Naive B cell (primary cell): ENCODE measurements around the gene PCSK6. TPM values are rescaled to one million over a fixed set of nuclear protein-coding genes. Genes with fewer than 3 reads are reported as not detected.
A peak's percentile ranks its signal among the peaks of the same experiment; 100 is the strongest.

Experiments
- ATAC-seq, 2 donors: fragments of 150-1000 bp; cut with Tn5 transposase; 2 replicates each; pipeline ENCODE4 v1.10.0; 2021; ENCODE audit warnings: low read depth in 2 of 2, mild to moderate bottlenecking in 2 of 2, moderate library complexity in 2 of 2
- DNase-seq: peaks from one replicate; pipeline ENCODE4 v3.0.0; 2022
- H3K27ac Mint-ChIP-seq, 6 donors: one replicate each; pipeline ENCODE4 v1.8.0; 2020 to 2022; ENCODE audit warnings: mild to moderate bottlenecking in 6 of 6, mixed read lengths in 6 of 6, moderate library complexity in 5 of 6, inconsistent platforms in 2 of 6
- H3K27me3 Mint-ChIP-seq, 3 donors: one replicate each; pipeline ENCODE4 v1.8.0; 2021 to 2022; ENCODE audit warnings: mixed read lengths in 3 of 3, mild to moderate bottlenecking in 1 of 3
- H3K36me3 Mint-ChIP-seq, 2 donors: one replicate each; pipeline ENCODE4 v1.8.0; 2020 to 2022; ENCODE audit warnings: mixed read lengths in 2 of 2, inconsistent platforms in 1 of 2, mild to moderate bottlenecking in 1 of 2
- H3K4me1 Mint-ChIP-seq, 3 donors: one replicate each; pipeline ENCODE4 v1.8.0; 2020 to 2022; ENCODE audit warnings: mixed read lengths in 3 of 3, inconsistent platforms in 1 of 3, mild to moderate bottlenecking in 1 of 3, moderate library complexity in 1 of 3
- H3K4me3 Mint-ChIP-seq, 8 donors: one replicate each; pipeline ENCODE4 v1.8.0; 2020 to 2022; ENCODE audit warnings: mild to moderate bottlenecking in 8 of 8, mixed read lengths in 8 of 8, moderate library complexity in 8 of 8, inconsistent platforms in 2 of 8
- H3K9me3 Mint-ChIP-seq, 7 donors: one replicate each; pipeline ENCODE4 v1.8.0; 2020 to 2022; ENCODE audit warnings: mixed read lengths in 7 of 7, mild to moderate bottlenecking in 5 of 7, inconsistent platforms in 2 of 7, moderate library complexity in 1 of 7
- polyA plus RNA-seq, 6 donors: library from polyadenylated mRNA; unstranded; fragments of 300-500 nt; fragmentation: Illumina TruSeq; gene quantifications; one replicate each; pipeline ENCODE4 v1.2.3, GENCODE V29; 2021; ENCODE audit warnings: low read depth in 6 of 6

The PCSK6 gene
- 1 to 10 TPM in 1 of 6 donors, under 1 TPM in 4, not detected in 1; 0.78 to 1.4 (median 0.96) TPM for polyA plus RNA-seq

GRCh38 chr15:101489599-101490407 is at the start of gene PCSK6:
PCSK6 (minus strand) TSS chr15:101489707; CDS start chr15:101489670, 37 bp downstream.
- no peaks in the 10 kb centered on the region for H3K36me3 Mint-ChIP-seq
- ATAC-seq (peak in 1 of 2 donors; percentile 54), DNase-seq (no peak)
- H3K27me3 Mint-ChIP-seq: peaks cover 44 to 63% (median 61%) of the 10 kb centered on the region in 3 donors
- H3K4me3 Mint-ChIP-seq: peak within 1 kb of the TSS in 7 of 8 donors; percentile 37 to 79 (median 64)
- H3K27ac Mint-ChIP-seq: no peak within 1 kb of the TSS
- H3K9me3 Mint-ChIP-seq: no peaks in the 10 kb centered on the region
- H3K4me1 Mint-ChIP-seq: peaks cover 0 to 6% (median 5%) of the 10 kb centered on the region in 3 donors

- Mint-ChIP-seq H3K36me3 (no peaks in the 10 kb centered on the region), H3K27me3 (peaks cover 0 to 43% (median 22%) of the 10 kb centered on the region in 3 donors), H3K4me3 (no peak overlapping the region), H3K9me3 (peaks cover 0 to 6% (median 0%) of the 10 kb centered on the region in 7 donors), H3K27ac (no peak overlapping the region), H3K4me1 (no peaks in the 10 kb centered on the region)
- no peak for DNase-seq
- no peak for ATAC-seq
Observed at GRCh38 chr15:101538996-101539395, 49.5 kb upstream of the PCSK6 start.

GRCh38 chr15:101538177-101538576 is 48.7 kb upstream of the PCSK6 start:
- no peak for ATAC-seq
- H3K4me1 Mint-ChIP-seq: no peaks in the 10 kb centered on the region
- peaks cover 0 to 6% (median 0%) of the 10 kb centered on the region in 7 donors for H3K9me3 Mint-ChIP-seq
- peaks cover 0 to 42% (median 20%) of the 10 kb centered on the region in 3 donors for H3K27me3 Mint-ChIP-seq
- H3K27ac Mint-ChIP-seq: no peak overlapping the region
- no peak overlapping the region for H3K4me3 Mint-ChIP-seq
- no peaks in the 10 kb centered on the region for H3K36me3 Mint-ChIP-seq
- DNase-seq: no peak

- Mint-ChIP-seq H3K27me3 (peaks cover 4 to 45% (median 26%) of the 10 kb centered on the region in 3 donors), H3K4me3 (no peak overlapping the region), H3K27ac (no peak overlapping the region), H3K36me3 (no peaks in the 10 kb centered on the region), H3K9me3 (peaks cover 0 to 6% (median 0%) of the 10 kb centered on the region in 7 donors), H3K4me1 (no peaks in the 10 kb centered on the region)
- ATAC-seq: no peak
- no peak for DNase-seq
Observed at GRCh38 chr15:101537483-101538080, 48.1 kb upstream of the PCSK6 start.

- Mint-ChIP-seq H3K4me1 (no peaks in the 10 kb centered on the region), H3K4me3 (no peak overlapping the region), H3K27me3 (peaks cover 6 to 42% (median 33%) of the 10 kb centered on the region in 3 donors), H3K36me3 (no peaks in the 10 kb centered on the region), H3K27ac (no peak overlapping the region), H3K9me3 (peaks cover 0 to 6% (median 0%) of the 10 kb centered on the region in 7 donors)
- no peak for ATAC-seq
- no peak for DNase-seq
Observed at GRCh38 chr15:101536875-101537405, 47.4 kb upstream of the PCSK6 start.

- Mint-ChIP-seq H3K4me1 (no peaks in the 10 kb centered on the region), H3K27ac (no peak overlapping the region), H3K9me3 (peaks cover 0 to 6% (median 0%) of the 10 kb centered on the region in 7 donors), H3K36me3 (no peaks in the 10 kb centered on the region), H3K4me3 (no peak overlapping the region), H3K27me3 (peaks cover 6 to 41% (median 33%) of the 10 kb centered on the region in 3 donors)
- ATAC-seq (no peak), DNase-seq (no peak)
Observed at GRCh38 chr15:101536166-101536874, 46.8 kb upstream of the PCSK6 start.

GRCh38 chr15:101535170-101535902 is 45.8 kb upstream of the PCSK6 start:
- ATAC-seq: no peak
- no peak for DNase-seq

GRCh38 chr15:101534376-101534970 is 45.0 kb upstream of the PCSK6 start:
- Mint-ChIP-seq H3K27ac (peak overlapping the region in 1 of 6 donors; percentile 59), H3K4me1 (no peaks in the 10 kb centered on the region), H3K36me3 (no peaks in the 10 kb centered on the region), H3K9me3 (peaks cover 0 to 6% (median 0%) of the 10 kb centered on the region in 7 donors), H3K4me3 (no peak overlapping the region), H3K27me3 (peaks cover 6 to 34% (median 33%) of the 10 kb centered on the region in 3 donors)
- no peak for ATAC-seq
- DNase-seq: no peak

More at GRCh38 chr15:101535170-101535902, 45.8 kb upstream of the PCSK6 start:
- Mint-ChIP-seq H3K36me3 (no peaks in the 10 kb centered on the region), H3K4me1 (no peaks in the 10 kb centered on the region), H3K9me3 (peaks cover 0 to 6% (median 0%) of the 10 kb centered on the region in 7 donors), H3K27me3 (peaks cover 6 to 35% (median 33%) of the 10 kb centered on the region in 3 donors), H3K27ac (peak overlapping the region in 2 of 6 donors; percentile 15 to 41), H3K4me3 (no peak overlapping the region)

GRCh38 chr15:101533371-101534140 is 44.0 kb upstream of the PCSK6 start:
- Mint-ChIP-seq H3K9me3 (peaks cover 0 to 2% (median 0%) of the 10 kb centered on the region in 7 donors), H3K4me1 (no peaks in the 10 kb centered on the region), H3K4me3 (no peak overlapping the region), H3K27ac (no peak overlapping the region), H3K27me3 (peaks cover 6 to 38% (median 34%) of the 10 kb centered on the region in 3 donors), H3K36me3 (no peaks in the 10 kb centered on the region)
- DNase-seq (no peak), ATAC-seq (no peak)

- H3K36me3 Mint-ChIP-seq: no peaks in the 10 kb centered on the region
- no peak overlapping the region for H3K4me3 Mint-ChIP-seq
- ATAC-seq (no peak), DNase-seq (no peak)
- H3K27me3 Mint-ChIP-seq: peaks cover 6 to 44% (median 39%) of the 10 kb centered on the region in 3 donors
- H3K27ac Mint-ChIP-seq: no peak overlapping the region
- no peaks in the 10 kb centered on the region for H3K4me1 Mint-ChIP-seq
- H3K9me3 Mint-ChIP-seq: peaks cover 0 to 2% (median 0%) of the 10 kb centered on the region in 7 donors
Observed at GRCh38 chr15:101532865-101533264, 43.4 kb upstream of the PCSK6 start.

- Mint-ChIP-seq H3K27ac (no peak overlapping the region), H3K36me3 (no peaks in the 10 kb centered on the region), H3K4me1 (no peaks in the 10 kb centered on the region), H3K4me3 (no peak overlapping the region), H3K27me3 (peaks cover 6 to 46% (median 39%) of the 10 kb centered on the region in 3 donors), H3K9me3 (no peaks in the 10 kb centered on the region)
- DNase-seq (no peak), ATAC-seq (no peak)
Observed at GRCh38 chr15:101531170-101531569, 41.7 kb upstream of the PCSK6 start.
